Upper lobe of left lung (tissue), 4 donors: ENCODE measurements around the gene DRC7.

ENCODE experiments used
- CTCF ChIP-seq, 6 experiments: fragments of 450-650 bp in 4 of 6; fragments of 200-600 bp in 2 of 6; sonication (generic) in 2 of 6; IDR thresholded peaks; one replicate each; pipeline ENCODE4 v1.5.1; 2016 to 2019; ENCODE audit warnings: antibody characterized with exemption in 6 of 6
- EP300 ChIP-seq, 4 donors: sonication (generic); formaldehyde crosslinking; IDR thresholded peaks; one replicate each; pipeline ENCODE4 v1.5.1; 2017; ENCODE audit warnings: antibody characterized with exemption in 4 of 4, control low read depth in 2 of 4
- POLR2A ChIP-seq, 4 donors: fragments of 450-650 bp; IDR thresholded peaks; one replicate each; pipeline ENCODE4 v1.5.1; 2016 to 2017; ENCODE audit warnings: antibody characterized with exemption in 4 of 4, mild to moderate bottlenecking in 2 of 4
- POLR2AphosphoS5 ChIP-seq, 2 donors: sonication (generic); formaldehyde crosslinking; IDR thresholded peaks; one replicate each; pipeline ENCODE4 v1.5.1; 2017; ENCODE audit warnings: antibody characterized with exemption in 2 of 2

- TF ChIP-seq CTCF (IDR thresholded peaks at IDR 0.05) (no peak), POLR2A (IDR thresholded peaks at IDR 0.05) (no peak), POLR2AphosphoS5 (IDR thresholded peaks at IDR 0.05) (no peak), EP300 (IDR thresholded peaks at IDR 0.05) (no peak)
Observed at GRCh38 chr16:57755726-57756423, 61.3 kb downstream of the DRC7 start.
